IMR-90 (cell line): ENCODE data around the gene MLLT3. TPM values are rescaled to one million over a fixed set of nuclear protein-coding genes. Genes with fewer than 3 reads are reported as not detected.

ENCODE experiments used
- ATAC-seq: fragments of 200-7000 bp; cut with Tn5 transposase; 2 replicates; pipeline ENCODE4 v1.9.1; 2020; ENCODE audit warnings: low read depth, mild to moderate bottlenecking, moderate library complexity
- BruUV-seq: library from RNA; stranded (reverse); fragments of 400-500 nt; replicated peaks from 2 replicates; lab custom pipeline; 2021; lab: Mats Ljungman, UMichigan
- CTCF ChIA-PET: fragments of 300-600 bp; formaldehyde crosslinking; extraction: SDS; loops from one replicate; lab custom pipeline; 2021; ENCODE audit warnings: antibody characterized with exemption; lab: Yijun Ruan, JAX
- POLR2A ChIA-PET: fragments of 300-600 bp; sonication (Branson Sonifier 250); formaldehyde crosslinking; loops from one replicate; lab custom pipeline; 2022; ENCODE audit warnings: antibody characterized with exemption; ENCODE audit not compliant: unreplicated experiment; lab: Charles Lee
- DNase-seq: peaks from one replicate; pipeline ENCODE4 v3.0.0; 2013
- H2AFZ ChIP-seq: replicated peaks from 2 replicates; pipeline ENCODE3; 2013; ENCODE audit warnings: low read length, mild to moderate bottlenecking; ENCODE audit not compliant: poor library complexity
- H2AK5ac ChIP-seq: 2 replicates; pipeline ENCODE4 v1.6.1; 2013; ENCODE audit warnings: low read depth, low read length, inconsistent platforms
- H2AK9ac ChIP-seq: replicated peaks from 2 replicates; pipeline ENCODE3; 2013; ENCODE audit warnings: mild to moderate bottlenecking, low read depth, low read length, moderate library complexity; ENCODE audit not compliant: poor library complexity
- H2BK120ac ChIP-seq: 2 replicates; pipeline ENCODE4 v1.6.1; 2013; ENCODE audit warnings: low read depth, low read length, inconsistent platforms
- H2BK15ac ChIP-seq: 3 replicates; pipeline ENCODE4 v1.6.1; 2013; ENCODE audit warnings: low read depth, low read length, inconsistent platforms
- H2BK20ac ChIP-seq: 2 replicates; pipeline ENCODE4 v1.6.1; 2013; ENCODE audit warnings: low read depth, mild to moderate bottlenecking, inconsistent platforms, low read length, moderate library complexity
- H2BK5ac ChIP-seq: 2 replicates; pipeline ENCODE4 v1.6.1; 2013; ENCODE audit warnings: mild to moderate bottlenecking, low read depth, low read length, inconsistent platforms; ENCODE audit not compliant: poor library complexity, severe bottlenecking
- H3K14ac ChIP-seq: replicated peaks from 2 replicates; pipeline ENCODE4 v1.6.1; 2013; ENCODE audit warnings: low read depth, low read length, inconsistent platforms
- H3K18ac ChIP-seq: 2 replicates; pipeline ENCODE4 v1.6.1; 2013; ENCODE audit warnings: low read depth, low read length, control low read depth
- H3K23ac ChIP-seq: 2 replicates; pipeline ENCODE4 v1.6.1; 2013; ENCODE audit warnings: low read depth, low read length, inconsistent platforms
- H3K27ac ChIP-seq: 2 replicates; pipeline ENCODE4 v1.5.1; 2013; ENCODE audit warnings: mild to moderate bottlenecking, control low read depth, low read length; ENCODE audit not compliant: insufficient read depth
- H3K27me3 ChIP-seq: 2 replicates; pipeline ENCODE4 v1.6.1; 2013; ENCODE audit warnings: low read length; ENCODE audit not compliant: control insufficient read depth, insufficient read depth
- H3K36me3 ChIP-seq: 2 replicates; pipeline ENCODE4 v1.6.1; 2013; ENCODE audit warnings: low read length, mixed read lengths; ENCODE audit not compliant: control insufficient read depth, insufficient read depth
- H3K4ac ChIP-seq: 2 replicates; pipeline ENCODE4 v1.6.1; 2013; ENCODE audit warnings: low read depth, low read length, inconsistent platforms
- H3K4me1 ChIP-seq: 2 replicates; pipeline ENCODE4 v1.6.1; 2013; ENCODE audit warnings: low read length, mixed read lengths; ENCODE audit not compliant: control insufficient read depth, insufficient read depth
- H3K4me2 ChIP-seq: 2 replicates; pipeline ENCODE4 v1.6.1; 2013; ENCODE audit warnings: low read depth, mild to moderate bottlenecking, control low read depth, low read length, moderate library complexity
- H3K4me3 ChIP-seq: 2 replicates; pipeline ENCODE4 v1.5.1; 2013; ENCODE audit warnings: low read depth, mild to moderate bottlenecking, control low read depth, low read length, moderate library complexity; ENCODE audit not compliant: insufficient read depth
- H3K56ac ChIP-seq: 2 replicates; pipeline ENCODE4 v1.6.1; 2013; ENCODE audit warnings: low read length, inconsistent platforms; ENCODE audit not compliant: insufficient read depth; ENCODE audit errors: extremely low read depth
- H3K79me1 ChIP-seq, 2 experiments: 2 replicates each; pipeline ENCODE4 v1.6.1; 2013; ENCODE audit warnings: low read length in 2 of 2, inconsistent platforms in 1 of 2, low read depth in 1 of 2
- H3K9ac ChIP-seq: 2 replicates; pipeline ENCODE4 v1.6.1; 2013; ENCODE audit warnings: low read depth, low read length, control low read depth
- H3K9me1 ChIP-seq: 2 replicates; pipeline ENCODE4 v1.6.1; 2013; ENCODE audit warnings: low read length, inconsistent platforms; ENCODE audit not compliant: insufficient read depth
- H3K9me3 ChIP-seq: 2 replicates; pipeline ENCODE4 v1.6.1; 2013; ENCODE audit warnings: low read length; ENCODE audit not compliant: control insufficient read depth, insufficient read depth
- H4K20me1 ChIP-seq: 2 replicates; pipeline ENCODE4 v1.6.1; 2013; ENCODE audit warnings: low read length, inconsistent platforms; ENCODE audit not compliant: insufficient read depth
- H4K5ac ChIP-seq: 2 replicates; pipeline ENCODE4 v1.6.1; 2013; ENCODE audit warnings: mild to moderate bottlenecking, low read depth, low read length, control low read depth
- H4K8ac ChIP-seq, 2 experiments: 2 replicates each; pipeline ENCODE4 v1.6.1; 2013; ENCODE audit warnings: low read depth in 2 of 2, low read length in 2 of 2, control low read depth in 1 of 2, inconsistent platforms in 1 of 2
- H4K91ac ChIP-seq: 2 replicates; pipeline ENCODE4 v1.6.1; 2013; ENCODE audit warnings: low read depth, low read length, inconsistent platforms; ENCODE audit not compliant: insufficient read depth
- BHLHE40 ChIP-seq: fragments of 150-350 bp; IDR thresholded peaks from 2 replicates; pipeline ENCODE4 v1.6.1; 2016; ENCODE audit warnings: mild to moderate bottlenecking, low read depth, low read length
- CEBPB ChIP-seq: IDR thresholded peaks from 2 replicates; pipeline ENCODE4 v1.6.1; 2012; ENCODE audit warnings: low read depth, low read length, improper control_type of control experiment
- CHD1 ChIP-seq: IDR thresholded peaks from 2 replicates; pipeline ENCODE4 v1.6.1; 2012; ENCODE audit warnings: low read depth, low read length, improper control_type of control experiment
- FOS ChIP-seq: fragments of 150-350 bp; IDR thresholded peaks from 2 replicates; pipeline ENCODE4 v1.6.1; 2016; ENCODE audit warnings: low read depth, low read length
- MAFK ChIP-seq: IDR thresholded peaks from 2 replicates; pipeline ENCODE4 v1.6.1; 2012; ENCODE audit warnings: low read depth, low read length, improper control_type of control experiment
- MXI1 ChIP-seq: IDR thresholded peaks from 2 replicates; pipeline ENCODE4 v1.6.1; 2012; ENCODE audit warnings: low read depth, mild to moderate bottlenecking, low read length, moderate library complexity, borderline replicate concordance
- NFE2L2 ChIP-seq: fragments of 150-350 bp; IDR thresholded peaks from 2 replicates; pipeline ENCODE4 v1.6.1; 2016; ENCODE audit warnings: low read depth, mild to moderate bottlenecking, low read length
- POLR2A ChIP-seq: IDR thresholded peaks from 2 replicates; pipeline ENCODE4 v1.6.1; 2012; ENCODE audit warnings: mild to moderate bottlenecking, low read depth, low read length
- RAD21 ChIP-seq: IDR thresholded peaks from 2 replicates; pipeline ENCODE4 v1.6.1; 2012; ENCODE audit warnings: low read length, improper control_type of control experiment
- RCOR1 ChIP-seq: IDR thresholded peaks from 2 replicates; pipeline ENCODE4 v1.6.1; 2012; ENCODE audit warnings: mild to moderate bottlenecking, low read length, improper control_type of control experiment; ENCODE audit not compliant: insufficient replicate concordance
- RFX5 ChIP-seq: IDR thresholded peaks from 2 replicates; pipeline ENCODE4 v1.8.0; 2012; ENCODE audit warnings: low read depth, mild to moderate bottlenecking, low read length, moderate library complexity
- SMC3 ChIP-seq: fragments of 150-350 bp; IDR thresholded peaks from 2 replicates; pipeline ENCODE4 v1.6.1; 2016; ENCODE audit warnings: low read depth, mild to moderate bottlenecking, antibody characterized with exemption, low read length, moderate library complexity
- WGBS, 2 experiments: methylation state at CpG; one replicate each; pipeline versions ENCODE4 v1.1.5 to v1.1.7; 2013; ENCODE audit warnings: missing lambda C conversion rate in 2 of 2; ENCODE audit not compliant: insufficient read length in 1 of 2; ENCODE audit errors: extremely low coverage in 2 of 2; 5-methylcytosine and 5-hydroxymethylcytosine counted together
- dilution Hi-C: fragments of 300-500 bp; cut with HindIII; formaldehyde crosslinking; loops from one replicate; pipeline ENCODE4 v1.14.3; 2018; ENCODE audit warnings: low sequenced_read_pairs; ENCODE audit not compliant: unreplicated experiment
- in situ Hi-C: fragments of 300-500 bp; cut with MboI; formaldehyde crosslinking; loops from 3 replicates; pipeline ENCODE4 v1.14.3; 2019; ENCODE audit warnings: low sequenced_read_pairs, inconsistent platforms, mixed read lengths
- intact Hi-C: fragments of 100-400 bp; cut with micrococcal nuclease; formaldehyde crosslinking; loops from 2 replicates; pipeline ENCODE4 v1.10.0; 2022
- polyA plus RNA-seq, 3 experiments: library from polyadenylated mRNA; depleted of rRNA; stranded (reverse); fragments of >200 nt; gene quantifications; 2 replicates each; pipeline ENCODE4 v1.2.3, GENCODE V29; 2012; ENCODE audit warnings: low replicate concordance in 1 of 3
- total RNA-seq: library from RNA; depleted of rRNA; stranded (reverse); fragments of >200 nt; gene quantifications from 2 replicates; pipeline ENCODE4 v1.2.3, GENCODE V29; 2012
- TF ChIP-seq, protein P1 (sequence below): fragments of 150-350 bp; IDR thresholded peaks from 2 replicates; pipeline ENCODE4 v1.6.1; 2016; ENCODE audit warnings: low read depth, mild to moderate bottlenecking, low read length, moderate library complexity, borderline replicate concordance
- TF ChIP-seq, protein P2 (sequence below): fragments of 150-350 bp; IDR thresholded peaks from 2 replicates; pipeline ENCODE4 v1.6.1; 2017; ENCODE audit warnings: mild to moderate bottlenecking, antibody characterized with exemption, low read length, low read depth
- TF ChIP-seq, protein P3 (sequence below): conservative IDR thresholded peaks from 2 replicates; pipeline ENCODE4 v1.5.1; 2012; ENCODE audit warnings: mild to moderate bottlenecking, low read depth, low read length, improper control_type of control experiment

The MLLT3 gene
- total and polyA plus RNA-seq, 2 of the 4 experiments (the other 2 are of a cell fraction), result 10.4 to 21.1 TPM

DNA sequence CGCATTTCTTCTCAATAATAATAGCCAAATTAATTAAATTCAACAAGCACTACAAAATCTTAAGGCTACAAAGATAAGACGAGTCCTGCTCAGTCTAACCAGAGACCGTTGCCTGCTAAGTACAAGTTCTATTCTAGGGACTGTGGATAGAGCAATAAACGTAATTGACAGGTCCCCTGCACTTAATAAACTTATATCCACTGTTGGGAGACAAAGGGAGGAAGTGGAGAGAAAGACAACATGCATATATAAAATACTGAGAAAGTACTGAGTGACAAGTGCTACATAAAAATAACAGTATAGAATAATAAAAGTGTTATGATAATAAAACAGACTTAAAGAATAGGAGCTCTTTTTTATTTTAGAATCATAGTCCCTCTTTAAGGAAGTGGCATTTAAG is 158.1 kb downstream of the MLLT3 start:
- Histone ChIP-seq H2BK20ac (no peak overlapping the region), H2BK5ac (no peak overlapping the region), H3K4ac (no peak overlapping the region), H3K9ac (no peak overlapping the region), H3K23ac (no peak overlapping the region), H2AFZ (no peak overlapping the region), H3K4me1 (no peaks in the 10 kb centered on the region), H3K79me1 (peaks cover 5 to 18% of the 10 kb centered on the region in 2 experiments; a peak in 3 of 4 replicates), H3K4me3 (no peak overlapping the region), H3K9me1 (no peaks in the 10 kb centered on the region), H2AK5ac (no peak overlapping the region), H3K36me3 (no peaks in the 10 kb centered on the region), H3K9me3 (no peaks in the 10 kb centered on the region), H2BK15ac (no peak overlapping the region), H3K14ac (no peak overlapping the region), H4K20me1 (no peaks in the 10 kb centered on the region), H3K27ac (no peak overlapping the region), H3K56ac (no peak overlapping the region), H2BK120ac (no peak overlapping the region), H4K8ac (no peak overlapping the region), H3K4me2 (no peak overlapping the region), H4K5ac (no peak overlapping the region), H2AK9ac (no peak overlapping the region), H3K27me3 (no peaks in the 10 kb centered on the region), H3K18ac (no peak overlapping the region), H4K91ac (no peak overlapping the region)
- no peak for ATAC-seq
- WGBS, 2 experiments, result 100% methylated on average over 1 of the region's 4 CpGs; no CpG with 5 or more reads in 1 of the 2 experiments
- intact Hi-C loops, result no loop called here
- in situ Hi-C loops, result no loop called here
- no peak for DNase-seq
- no TSS peak for BruUV-seq
- POLR2A ChIA-PET, result no interaction called here
- dilution Hi-C loops, result no loop called here
- CTCF ChIA-PET, result no interaction called here
- TF ChIP-seq, protein P1, sequence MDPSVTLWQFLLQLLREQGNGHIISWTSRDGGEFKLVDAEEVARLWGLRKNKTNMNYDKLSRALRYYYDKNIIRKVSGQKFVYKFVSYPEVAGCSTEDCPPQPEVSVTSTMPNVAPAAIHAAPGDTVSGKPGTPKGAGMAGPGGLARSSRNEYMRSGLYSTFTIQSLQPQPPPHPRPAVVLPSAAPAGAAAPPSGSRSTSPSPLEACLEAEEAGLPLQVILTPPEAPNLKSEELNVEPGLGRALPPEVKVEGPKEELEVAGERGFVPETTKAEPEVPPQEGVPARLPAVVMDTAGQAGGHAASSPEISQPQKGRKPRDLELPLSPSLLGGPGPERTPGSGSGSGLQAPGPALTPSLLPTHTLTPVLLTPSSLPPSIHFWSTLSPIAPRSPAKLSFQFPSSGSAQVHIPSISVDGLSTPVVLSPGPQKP, result no peak
- TF ChIP-seq CHD1, result no peak
- TF ChIP-seq MXI1, result no peak
- TF ChIP-seq BHLHE40, result no peak
- no peak for TF ChIP-seq RAD21
- TF ChIP-seq RFX5, result no peak
- no peak for TF ChIP-seq RCOR1
- TF ChIP-seq MAFK, result no peak
- TF ChIP-seq FOS, result no peak
- no peak for TF ChIP-seq NFE2L2
- no peak for TF ChIP-seq CEBPB
- TF ChIP-seq, protein P2, sequence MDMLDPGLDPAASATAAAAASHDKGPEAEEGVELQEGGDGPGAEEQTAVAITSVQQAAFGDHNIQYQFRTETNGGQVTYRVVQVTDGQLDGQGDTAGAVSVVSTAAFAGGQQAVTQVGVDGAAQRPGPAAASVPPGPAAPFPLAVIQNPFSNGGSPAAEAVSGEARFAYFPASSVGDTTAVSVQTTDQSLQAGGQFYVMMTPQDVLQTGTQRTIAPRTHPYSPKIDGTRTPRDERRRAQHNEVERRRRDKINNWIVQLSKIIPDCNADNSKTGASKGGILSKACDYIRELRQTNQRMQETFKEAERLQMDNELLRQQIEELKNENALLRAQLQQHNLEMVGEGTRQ, result no peak
- no peak for TF ChIP-seq SMC3
- TF ChIP-seq, protein P3, sequence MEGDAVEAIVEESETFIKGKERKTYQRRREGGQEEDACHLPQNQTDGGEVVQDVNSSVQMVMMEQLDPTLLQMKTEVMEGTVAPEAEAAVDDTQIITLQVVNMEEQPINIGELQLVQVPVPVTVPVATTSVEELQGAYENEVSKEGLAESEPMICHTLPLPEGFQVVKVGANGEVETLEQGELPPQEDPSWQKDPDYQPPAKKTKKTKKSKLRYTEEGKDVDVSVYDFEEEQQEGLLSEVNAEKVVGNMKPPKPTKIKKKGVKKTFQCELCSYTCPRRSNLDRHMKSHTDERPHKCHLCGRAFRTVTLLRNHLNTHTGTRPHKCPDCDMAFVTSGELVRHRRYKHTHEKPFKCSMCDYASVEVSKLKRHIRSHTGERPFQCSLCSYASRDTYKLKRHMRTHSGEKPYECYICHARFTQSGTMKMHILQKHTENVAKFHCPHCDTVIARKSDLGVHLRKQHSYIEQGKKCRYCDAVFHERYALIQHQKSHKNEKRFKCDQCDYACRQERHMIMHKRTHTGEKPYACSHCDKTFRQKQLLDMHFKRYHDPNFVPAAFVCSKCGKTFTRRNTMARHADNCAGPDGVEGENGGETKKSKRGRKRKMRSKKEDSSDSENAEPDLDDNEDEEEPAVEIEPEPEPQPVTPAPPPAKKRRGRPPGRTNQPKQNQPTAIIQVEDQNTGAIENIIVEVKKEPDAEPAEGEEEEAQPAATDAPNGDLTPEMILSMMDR, result no peak
- no peak for TF ChIP-seq POLR2A
